Measurements from ENCODE around the gene TRIM67. TPM values are rescaled to one million over a fixed set of nuclear protein-coding genes. Genes with fewer than 3 reads are reported as not detected.

TRIM67 gene
- total and polyA plus RNA-seq, 7 donors: under 0.01 to 0.36 (median 0.04) TPM; not detected in 1

DNA sequence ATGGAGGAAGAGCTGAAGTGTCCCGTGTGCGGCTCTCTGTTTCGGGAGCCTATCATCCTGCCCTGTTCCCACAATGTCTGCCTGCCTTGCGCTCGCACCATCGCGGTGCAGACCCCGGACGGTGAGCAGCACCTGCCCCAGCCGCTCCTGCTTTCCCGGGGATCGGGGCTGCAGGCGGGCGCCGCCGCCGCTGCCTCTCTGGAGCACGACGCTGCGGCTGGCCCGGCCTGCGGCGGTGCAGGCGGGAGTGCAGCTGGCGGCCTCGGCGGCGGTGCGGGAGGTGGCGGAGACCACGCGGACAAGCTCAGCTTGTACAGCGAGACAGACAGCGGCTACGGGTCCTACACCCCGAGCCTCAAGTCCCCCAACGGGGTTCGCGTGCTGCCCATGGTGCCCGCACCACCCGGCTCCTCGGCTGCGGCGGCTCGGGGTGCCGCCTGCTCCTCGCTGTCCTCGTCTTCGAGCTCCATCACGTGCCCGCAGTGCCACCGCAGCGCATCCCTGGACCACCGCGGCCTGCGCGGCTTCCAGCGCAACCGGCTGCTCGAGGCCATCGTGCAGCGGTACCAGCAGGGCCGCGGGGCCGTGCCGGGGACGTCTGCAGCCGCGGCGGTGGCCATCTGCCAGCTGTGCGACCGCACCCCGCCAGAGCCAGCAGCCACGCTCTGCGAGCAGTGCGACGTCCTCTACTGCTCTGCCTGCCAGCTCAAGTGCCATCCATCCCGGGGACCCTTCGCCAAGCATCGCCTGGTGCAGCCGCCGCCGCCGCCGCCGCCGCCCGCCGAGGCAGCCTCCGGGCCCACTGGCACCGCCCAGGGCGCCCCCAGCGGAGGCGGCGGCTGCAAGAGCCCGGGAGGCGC is 1.3 kb downstream of the TRIM67 start:
- Histone ChIP-seq H3K27ac (no peak overlapping the region), H3K36me3 (no peaks in the 10 kb centered on the region), H3K4me3 (peak overlapping the region in 2 of 4 donors; percentile 39), H3K9me3 (no peaks in the 10 kb centered on the region), H3K4me1 (peaks cover 0 to 31% (median 29%) of the 10 kb centered on the region in 4 donors), H3K27me3 (peaks cover 33 to 90% (median 57%) of the 10 kb centered on the region in 3 donors)
- DNase-seq: no peak
- WGBS, 2 donors: 9 to 11% methylated on average over 97 of the region's 97 CpGs
- no peak for TF ChIP-seq POLR2A (IDR thresholded peaks at IDR 0.05)
- no peak for TF ChIP-seq CTCF (IDR thresholded peaks at IDR 0.05)
- TF ChIP-seq EP300 (IDR thresholded peaks at IDR 0.05): no peak
- TF ChIP-seq POLR2AphosphoS5 (IDR thresholded peaks at IDR 0.05): no peak
- intact Hi-C loops (cut with DNase I): no loop called here

- Histone ChIP-seq H3K9me3 (no peaks in the 10 kb centered on the region), H3K27me3 (peaks cover 33 to 88% (median 57%) of the 10 kb centered on the region in 3 donors), H3K4me1 (peaks cover 0 to 31% (median 29%) of the 10 kb centered on the region in 4 donors), H3K27ac (no peak overlapping the region), H3K36me3 (no peaks in the 10 kb centered on the region), H3K4me3 (no peak overlapping the region)
- TF ChIP-seq POLR2A (IDR thresholded peaks at IDR 0.05): no peak
- TF ChIP-seq EP300 (IDR thresholded peaks at IDR 0.05): no peak
- TF ChIP-seq POLR2AphosphoS5 (IDR thresholded peaks at IDR 0.05): no peak
- TF ChIP-seq CTCF (IDR thresholded peaks at IDR 0.05): no peak
- DNase-seq: no peak
- WGBS, 2 donors: 18 to 25% methylated on average over 23 of the region's 23 CpGs
- intact Hi-C loops (cut with DNase I): no loop called here
Observed at GRCh38 chr1:231163830-231164427, 2.1 kb downstream of the TRIM67 start.

GRCh38 chr1:231165371-231165770 is 3.5 kb downstream of the TRIM67 start:
- intact Hi-C loops (cut with DNase I): no loop called here
- Histone ChIP-seq H3K36me3 (no peaks in the 10 kb centered on the region), H3K27me3 (peaks cover 33 to 81% (median 47%) of the 10 kb centered on the region in 3 donors), H3K4me3 (no peak overlapping the region), H3K9me3 (no peaks in the 10 kb centered on the region), H3K27ac (no peak overlapping the region), H3K4me1 (peaks cover 0 to 31% (median 29%) of the 10 kb centered on the region in 4 donors)
- WGBS, 2 donors: 97 to 100% methylated on average over 1 of the region's 1 CpG
- no peak for TF ChIP-seq POLR2AphosphoS5 (IDR thresholded peaks at IDR 0.05)
- DNase-seq: no peak

GRCh38 chr1:231166398-231166797 is 4.5 kb downstream of the TRIM67 start:
- intact Hi-C loops (cut with DNase I): no loop called here
- DNase-seq: no peak
- no peak overlapping the region for H3K27ac ChIP-seq
- no peaks in the 10 kb centered on the region for H3K36me3 ChIP-seq
- no peaks in the 10 kb centered on the region for H3K9me3 ChIP-seq
- no peak for TF ChIP-seq POLR2A (IDR thresholded peaks at IDR 0.05)
- no peak for TF ChIP-seq EP300 (IDR thresholded peaks at IDR 0.05)
- TF ChIP-seq POLR2AphosphoS5 (IDR thresholded peaks at IDR 0.05): no peak
- no peak for TF ChIP-seq CTCF (IDR thresholded peaks at IDR 0.05)
- peaks cover 0 to 24% (median 22%) of the 10 kb centered on the region in 4 donors for H3K4me1 ChIP-seq
- H3K4me3 ChIP-seq: no peak overlapping the region
- H3K27me3 ChIP-seq: peaks cover 26 to 71% (median 38%) of the 10 kb centered on the region in 3 donors

GRCh38 chr1:231170875-231171274 is 9.0 kb downstream of the TRIM67 start:
- intact Hi-C loops (cut with DNase I): no loop called here
- WGBS, 2 donors: 98 to 99% methylated on average over 1 of the region's 1 CpG
- TF ChIP-seq EP300 (IDR thresholded peaks at IDR 0.05) (no peak), POLR2AphosphoS5 (IDR thresholded peaks at IDR 0.05) (no peak), POLR2A (IDR thresholded peaks at IDR 0.05) (no peak), CTCF (IDR thresholded peaks at IDR 0.05) (no peak)
- H3K27me3 ChIP-seq: peaks cover 0 to 42% (median 0%) of the 10 kb centered on the region in 3 donors
- DNase-seq: no peak
- no peak overlapping the region for H3K4me3 ChIP-seq
- H3K4me1 ChIP-seq: no peaks in the 10 kb centered on the region
- no peaks in the 10 kb centered on the region for H3K9me3 ChIP-seq
- no peaks in the 10 kb centered on the region for H3K36me3 ChIP-seq
- H3K27ac ChIP-seq: no peak overlapping the region
